HepG2 (cell line): ENCODE results near the gene ZNF530. TPM values are rescaled to one million over a fixed set of nuclear protein-coding genes. Genes with fewer than 3 reads are reported as not detected.

Experiments
- AGO1 ChIP-seq: fragments of 200-400 bp; formaldehyde crosslinking; IDR thresholded peaks from 2 replicates; pipeline ENCODE4 v1.6.1; 2017; ENCODE audit warnings: mild to moderate bottlenecking, low read depth, low read length, moderate library complexity; ENCODE audit not compliant: poor library complexity, severe bottlenecking
- ATF1 ChIP-seq: IDR thresholded peaks from 2 replicates; pipeline ENCODE4 v1.6.1; 2016; ENCODE audit warnings: mild to moderate bottlenecking, control low read depth
- BCL3 ChIP-seq: sonication (generic); formaldehyde crosslinking; IDR thresholded peaks from 2 replicates; pipeline ENCODE4 v1.5.1; 2020; ENCODE audit warnings: mild to moderate bottlenecking, missing genetic modification reagents, moderate library complexity
- HHEX ChIP-seq: IDR thresholded peaks from 2 replicates; pipeline ENCODE4 v1.6.1; 2016; ENCODE audit warnings: control low read depth
- HNRNPLL ChIP-seq: fragments of 200-400 bp; formaldehyde crosslinking; IDR thresholded peaks from 2 replicates; pipeline ENCODE4 v1.6.1; 2017; ENCODE audit warnings: mild to moderate bottlenecking, low read depth, low read length; ENCODE audit not compliant: poor library complexity, severe bottlenecking
- KAT8 ChIP-seq: IDR thresholded peaks from 2 replicates; pipeline ENCODE4 v1.6.1; 2016; ENCODE audit warnings: missing genetic modification reagents, missing compliant biosample characterization
- NFRKB ChIP-seq: fragments of 450-650 bp; IDR thresholded peaks from 2 replicates; pipeline ENCODE4 v1.6.1; 2017
- PHF20 ChIP-seq: sonication (generic); formaldehyde crosslinking; IDR thresholded peaks from 2 replicates; pipeline ENCODE4 v1.5.0; 2020; ENCODE audit warnings: mild to moderate bottlenecking, missing genetic modification reagents
- PRPF4 ChIP-seq: fragments of 200-400 bp; formaldehyde crosslinking; IDR thresholded peaks from 2 replicates; pipeline ENCODE4 v1.6.1; 2016; ENCODE audit warnings: low read length, low read depth; ENCODE audit not compliant: poor library complexity, severe bottlenecking
- RAD21 ChIP-seq: fragments of 450-650 bp; formaldehyde crosslinking; IDR thresholded peaks from 2 replicates; pipeline ENCODE4 v1.5.0; 2020; ENCODE audit warnings: mild to moderate bottlenecking
- STAG1 ChIP-seq: sonication (generic); formaldehyde crosslinking; IDR thresholded peaks from 2 replicates; pipeline ENCODE4 v1.4.0; 2020; ENCODE audit warnings: missing genetic modification reagents
- TP53 ChIP-seq: sonication (generic); formaldehyde crosslinking; conservative IDR thresholded peaks from 2 replicates; pipeline ENCODE4 v1.4.0; 2020; ENCODE audit warnings: missing genetic modification reagents
- ZBTB44 ChIP-seq: sonication (generic); formaldehyde crosslinking; IDR thresholded peaks from 2 replicates; pipeline ENCODE4 v1.4.0; 2020; ENCODE audit warnings: missing genetic modification reagents
- ZFP36L2 ChIP-seq: sonication (generic); formaldehyde crosslinking; IDR thresholded peaks from 2 replicates; pipeline ENCODE4 v1.4.0; 2020; ENCODE audit warnings: missing genetic modification reagents
- ZFP82 ChIP-seq: sonication (generic); formaldehyde crosslinking; IDR thresholded peaks from 2 replicates; pipeline ENCODE4 v1.5.1; 2020; ENCODE audit warnings: mild to moderate bottlenecking, missing genetic modification reagents, borderline replicate concordance
- ZFP91 ChIP-seq: sonication (generic); formaldehyde crosslinking; IDR thresholded peaks from 2 replicates; pipeline ENCODE4 v1.9.0; 2022; ENCODE audit warnings: missing genetic modification reagents, mild to moderate bottlenecking, borderline replicate concordance
- ZMYM3 ChIP-seq: sonication (generic); formaldehyde crosslinking; IDR thresholded peaks from 2 replicates; pipeline ENCODE4 v1.5.1; 2020; ENCODE audit warnings: mild to moderate bottlenecking, missing genetic modification reagents
- ZNF17 ChIP-seq: sonication (generic); formaldehyde crosslinking; IDR thresholded peaks from 2 replicates; pipeline ENCODE4 v1.5.0; 2020; ENCODE audit warnings: mild to moderate bottlenecking, missing genetic modification reagents
- ZNF34 ChIP-seq: sonication (generic); formaldehyde crosslinking; IDR thresholded peaks from 2 replicates; pipeline ENCODE4 v1.4.0; 2020; ENCODE audit warnings: mild to moderate bottlenecking, missing genetic modification reagents, borderline replicate concordance
- ZNF468 ChIP-seq: sonication (generic); formaldehyde crosslinking; IDR thresholded peaks from 2 replicates; pipeline ENCODE4 v1.8.0; 2022; ENCODE audit warnings: mild to moderate bottlenecking, moderate library complexity, missing genetic modification reagents
- ZNF607 ChIP-seq: sonication (generic); formaldehyde crosslinking; IDR thresholded peaks from 2 replicates; pipeline ENCODE4 v1.5.1; 2020; ENCODE audit warnings: missing genetic modification reagents, mild to moderate bottlenecking, borderline replicate concordance
- ZNF709 ChIP-seq: sonication (generic); formaldehyde crosslinking; IDR thresholded peaks from 2 replicates; pipeline ENCODE4 v1.5.0; 2020; ENCODE audit warnings: mild to moderate bottlenecking, missing genetic modification reagents
- ZXDC ChIP-seq: sonication (generic); formaldehyde crosslinking; IDR thresholded peaks from 2 replicates; pipeline ENCODE4 v1.5.0; 2020; ENCODE audit warnings: mild to moderate bottlenecking, missing genetic modification reagents
- polyA plus RNA-seq, 8 experiments: library from polyadenylated mRNA; depleted of rRNA in 3 of 8; stranded (reverse) in 7 of 8; unstranded in 1 of 8; fragments of >200 nt; fragmentation: Illumina TruSeq in 4 of 8; extraction: Trizol in 4 of 8; gene quantifications; 2 replicates each; pipeline versions ENCODE4 v1.2.1 to v1.2.3, GENCODE V29; 2011 to 2016; ENCODE audit warnings: low read depth in 4 of 8, missing spikeins in 1 of 8, mixed read lengths in 1 of 8; ENCODE audit not compliant: insufficient read depth in 1 of 8
- total RNA-seq, 5 experiments: library from RNA; depleted of rRNA; stranded (reverse); fragments of >200 nt; fragmentation: Illumina TruSeq; extraction: Trizol; gene quantifications; 2 replicates each; pipeline ENCODE4 v1.2.3, GENCODE V29; 2016; ENCODE audit warnings: low read depth in 1 of 5

The ZNF530 gene
- total and polyA plus RNA-seq, 2 of the 13 experiments (the other 11 are each of a cell fraction or from before 2014, with no cell fraction given), result 1.1 to 7.8 TPM

- TF ChIP-seq ZFP36L2 (CRISPR knock-in tag) (no peak), ZNF34 (no peak), KAT8 (CRISPR knock-in tag) (peak; percentile 83), ZNF607 (CRISPR knock-in tag) (no peak), RAD21 (CRISPR knock-in tag) (0 out of 2 replicates have a peak, but pooled peaks have one; percentile 16), HHEX (CRISPR knock-in tag) (no peak), ZNF468 (CRISPR knock-in tag) (no peak), ZFP91 (CRISPR knock-in tag) (peak; percentile 100), STAG1 (CRISPR knock-in tag) (peak; percentile 53), ZFP82 (CRISPR knock-in tag) (no peak), AGO1 (no peak), NFRKB (no peak), ZXDC (CRISPR knock-in tag) (no peak), PHF20 (CRISPR knock-in tag) (peak; percentile 85), ZNF17 (CRISPR knock-in tag) (no peak), ZBTB44 (CRISPR knock-in tag) (no peak), ATF1 (CRISPR knock-in tag) (peak; percentile 75), ZNF709 (CRISPR knock-in tag) (no peak), HNRNPLL (peak; percentile 54), PRPF4 (no peak), TP53 (CRISPR knock-in tag) (no peak), ZMYM3 (CRISPR knock-in tag) (0 out of 2 replicates have a peak, but pooled peaks have one; percentile 33), BCL3 (peak; percentile 84; the same call in 1 of the 2 replicates)
These were observed 21.0 kb upstream of the ZNF530 start, which contains the start of gene ZNF416 (continued) for GRCh38 chr19:57578487-57579205.
